ENCODE results near the gene POLA2. TPM values are rescaled to one million over a fixed set of nuclear protein-coding genes. Genes with fewer than 3 reads are reported as not detected.

The POLA2 gene
- total and polyA plus RNA-seq, 2 donors (not counting 3 experiments of a cell fraction or from before 2014, with no cell fraction given), result 24.0 to 30.0 TPM

- peak overlapping the region; percentile 44 for H3K9ac ChIP-seq (replicated peaks; ENCODE audit: extremely low read depth, insufficient read depth, low read length)
- FAIRE-seq, result no peak
- no peak overlapping the region for H3K4me3 ChIP-seq (replicated peaks in 1 of 3; ENCODE audit: insufficient read depth in 1 of 3, low read depth in 1 of 3, low read length in 3 of 3)
- ChIA-PET POLR2A (interaction anchor here (1.0 to 1.2 kb wide), 2 partner anchors 13 to 37 kb away, joined by 3 to 6 read pairs; no protein-coding TSS in a partner anchor), CTCF (interaction anchor here (1.0 to 12.3 kb wide), 7 partner anchors 12 to 231 kb away, joined by 3 to 625 read pairs (median 14); partner anchors contain the start of genes CDC42EP2, DPF2 and POLA2)
- H3K79me2 ChIP-seq (ENCODE audit: control insufficient read depth, insufficient read depth, low read length), result peaks cover 3% of the 10 kb centered on the region
- no peak overlapping the region for H2AFZ ChIP-seq (ENCODE audit: low read depth, low read length)
- no peaks in the 10 kb centered on the region for H3K27me3 ChIP-seq (ENCODE audit: control insufficient read depth in 2 of 2, insufficient read depth in 2 of 2, low read length in 2 of 2)
- peak overlapping the region; percentile 40 for H3K4me2 ChIP-seq (ENCODE audit: insufficient read depth, low read length)
- H3K27ac ChIP-seq (ENCODE audit: insufficient read depth, low read depth, low read length), result peak overlapping the region; percentile 86
- H4K20me1 ChIP-seq (replicated peaks; ENCODE audit: control insufficient read depth, extremely low read depth, insufficient read depth, low read length), result no peaks in the 10 kb centered on the region
- no TSS peak for BruUV-seq (replicated peaks)
- dilution Hi-C loops (cut with MboI; ENCODE audit: extremely low pct_ligation_motif_present, low sequenced_read_pairs) (no loop called here), intact Hi-C loops (cut with micrococcal nuclease) (no loop called here)
- TF ChIP-seq MAX (IDR thresholded peaks at IDR 0.05; ENCODE audit: insufficient read depth, insufficient read length), result no peak
- TF ChIP-seq EZH2 (IDR thresholded peaks at IDR 0.05; ENCODE audit: borderline replicate concordance, low read depth, low read length, severe bottlenecking), result no peak
- TF ChIP-seq POLR2AphosphoS5 (IDR thresholded peaks at IDR 0.05; ENCODE audit: insufficient read depth, low read depth, low read length), result no peak
- no peak for TF ChIP-seq POLR2A (IDR thresholded peaks at IDR 0.05; ENCODE audit: low read depth, low read length)
- no peak for TF ChIP-seq MYC (IDR thresholded peaks at IDR 0.05; ENCODE audit: low read depth, low read length)
- TF ChIP-seq FOS (IDR thresholded peaks at IDR 0.05; ENCODE audit: borderline replicate concordance, insufficient read depth, low read length), result no peak
- no peak for TF ChIP-seq GATA2 (IDR thresholded peaks at IDR 0.05; ENCODE audit: insufficient read depth, insufficient read length, low read depth, low read length)
- no peaks in the 10 kb centered on the region for H3K9me3 ChIP-seq (replicated peaks; ENCODE audit: control insufficient read depth, insufficient read depth, low read length)
- DNase-seq (ENCODE audit: low read depth, low spot score), result no peak
- peaks cover 3 to 6% of the 10 kb centered on the region in 2 experiments for H3K36me3 ChIP-seq (ENCODE audit: control insufficient read depth in 2 of 2, extremely low read depth in 1 of 2, insufficient read depth in 2 of 2, low read length in 2 of 2)
- H3K9me1 ChIP-seq (replicated peaks; ENCODE audit: control insufficient read depth, extremely low read depth, insufficient read depth, low read length), result no peaks in the 10 kb centered on the region
- peaks cover 53% of the 10 kb centered on the region for H3K4me1 ChIP-seq (ENCODE audit: control insufficient read depth, extremely low read depth, insufficient read depth, low read length)
Observed at GRCh38 chr11:65279279-65279678, 17.5 kb downstream of the POLA2 start.

Measured in endothelial cell of umbilical vein (primary cell).